GM20000 (cell line): ENCODE measurements around the gene SNTG2.

ENCODE experiments used
- DNase-seq: peaks from one replicate; pipeline ENCODE4 v3.0.0; 2012; ENCODE audit warnings: low spot score
- CTCF ChIP-seq: IDR thresholded peaks from 2 replicates; pipeline ENCODE4 v1.5.1; 2012; ENCODE audit warnings: mild to moderate bottlenecking, control low read depth; ENCODE audit errors: extremely low read depth, missing control alignments

Gene SNTG2

GRCh38 chr2:1360144-1360543 lies 409.5 kb downstream of the SNTG2 start:
- no peak for DNase-seq
- no peak for TF ChIP-seq CTCF

GRCh38 chr2:1360557-1361250 lies 410.1 kb downstream of the SNTG2 start:
- no peak for TF ChIP-seq CTCF

GRCh38 chr2:1363367-1363766 lies 412.7 kb downstream of the SNTG2 start:
- TF ChIP-seq CTCF: no peak
- no peak for DNase-seq

More at GRCh38 chr2:1360557-1361250, 410.1 kb downstream of the SNTG2 start:
- DNase-seq: no peak

- no peak for DNase-seq
- no peak for TF ChIP-seq CTCF
Measured at GRCh38 chr2:1366546-1367134, 416.0 kb downstream of the SNTG2 start.

- TF ChIP-seq CTCF: no peak
- DNase-seq: no peak
Measured at GRCh38 chr2:1367601-1368000, 417.0 kb downstream of the SNTG2 start.

- TF ChIP-seq CTCF: no peak
- no peak for DNase-seq
Measured at GRCh38 chr2:1369905-1370304, 419.3 kb downstream of the SNTG2 start.

GRCh38 chr2:1370461-1370860 lies 419.8 kb downstream of the SNTG2 start:
- DNase-seq: no peak

More at GRCh38 chr2:1370461-1370860, 419.8 kb downstream of the SNTG2 start:
- TF ChIP-seq CTCF: no peak
